ENCODE measurements around the gene ABLIM3.

- TF ChIP-seq CTCF (IDR thresholded peaks at IDR 0.05) (peak; percentile 85), MAX (IDR thresholded peaks at IDR 0.05; ENCODE audit: low read depth) (peak; percentile 99), RCOR1 (IDR thresholded peaks at IDR 0.05; ENCODE audit: low read length) (no peak), EP300 (IDR thresholded peaks at IDR 0.05; ENCODE audit: borderline replicate concordance in 1 of 2, low read depth in 1 of 2, low read length in 1 of 2) (no peak), TEAD4 (IDR thresholded peaks at IDR 0.05; ENCODE audit: borderline replicate concordance, insufficient read depth) (no peak), RAD21 (IDR thresholded peaks at IDR 0.05; ENCODE audit: low read length) (peak; percentile 55), EZH2phosphoT487 (IDR thresholded peaks at IDR 0.05; ENCODE audit: borderline replicate concordance, low read depth) (no peak), GABPA (IDR thresholded peaks at IDR 0.05; ENCODE audit: low read depth) (no peak), TCF12 (IDR thresholded peaks at IDR 0.05) (no peak), FOSL2 (IDR thresholded peaks at IDR 0.05; ENCODE audit: borderline replicate concordance, low read depth) (no peak), RXRA (IDR thresholded peaks at IDR 0.05; ENCODE audit: borderline replicate concordance, low read depth) (no peak), SIN3A (IDR thresholded peaks at IDR 0.05; ENCODE audit: borderline replicate concordance, low read depth, low read length) (no peak)
These were observed at the start of gene ABLIM3 for GRCh38 chr5:149141224-149141956.
